ENCODE results near the gene AP2A2. TPM values are rescaled to one million over a fixed set of nuclear protein-coding genes. Genes with fewer than 3 reads are reported as not detected.

AP2A2 gene
- polyA plus RNA-seq, 4 donors, result 30.5 to 67.3 (median 45.0) TPM

- FAIRE-seq, result no peak
- no peak for DNase-seq
- Histone ChIP-seq H3K27me3 (ENCODE audit: control insufficient read depth in 3 of 3, insufficient read depth in 3 of 3, low read length in 3 of 3) (no peaks in the 10 kb centered on the region), H3K36me3 (ENCODE audit: control insufficient read depth in 3 of 3, insufficient read depth in 2 of 3, low read depth in 1 of 3, low read length in 3 of 3) (peaks cover 10 to 82% (median 23%) of the 10 kb centered on the region in 3 donors), H3K9me3 (ENCODE audit: control insufficient read depth in 2 of 2, insufficient read depth in 1 of 2, low read depth in 1 of 2, low read length in 1 of 2) (no peaks in the 10 kb centered on the region), H3K4me3 (ENCODE audit: low read depth in 1 of 3, low read length in 3 of 3) (no peak overlapping the region), H3K27ac (ENCODE audit: low read depth in 1 of 3, low read length in 2 of 3) (no peak overlapping the region), H3K4me1 (ENCODE audit: control insufficient read depth in 3 of 3, insufficient read depth in 2 of 3, low read depth in 1 of 3, low read length in 2 of 3) (no peaks in the 10 kb centered on the region)
- 93 to 96% (median 94%) methylated on average over 19 of the region's 19 CpGs for WGBS, 3 donors
These were observed 24.1 kb upstream of the AP2A2 start for GRCh38 chr11:901452-902061.

GRCh38 chr11:904380-904779 lies 21.3 kb upstream of the AP2A2 start:
- WGBS, 3 donors, result 93 to 96% (median 95%) methylated on average over 6 to 7 of the region's 7 CpGs
- DNase-seq (no peak), FAIRE-seq (no peak)
- Histone ChIP-seq H3K4me3 (ENCODE audit: low read depth in 1 of 3, low read length in 3 of 3) (no peak overlapping the region), H3K27ac (ENCODE audit: low read depth in 1 of 3, low read length in 2 of 3) (no peak overlapping the region), H3K36me3 (ENCODE audit: control insufficient read depth in 3 of 3, insufficient read depth in 2 of 3, low read depth in 1 of 3, low read length in 3 of 3) (peaks cover 8 to 84% (median 17%) of the 10 kb centered on the region in 3 donors), H3K27me3 (ENCODE audit: control insufficient read depth in 3 of 3, insufficient read depth in 3 of 3, low read length in 3 of 3) (no peaks in the 10 kb centered on the region), H3K4me1 (ENCODE audit: control insufficient read depth in 3 of 3, insufficient read depth in 2 of 3, low read depth in 1 of 3, low read length in 2 of 3) (peaks cover 0 to under 1% (median 0%) of the 10 kb centered on the region in 3 donors), H3K9me3 (ENCODE audit: control insufficient read depth in 2 of 2, insufficient read depth in 1 of 2, low read depth in 1 of 2, low read length in 1 of 2) (no peaks in the 10 kb centered on the region)

GRCh38 chr11:905952-906351 lies 19.7 kb upstream of the AP2A2 start:
- WGBS, 3 donors, result 85 to 96% (median 88%) methylated on average over 7 of the region's 7 CpGs
- no peaks in the 10 kb centered on the region for H3K27me3 ChIP-seq (ENCODE audit: control insufficient read depth in 3 of 3, insufficient read depth in 3 of 3, low read length in 3 of 3)
- peaks cover 0 to 6% (median 2%) of the 10 kb centered on the region in 3 donors for H3K4me1 ChIP-seq (ENCODE audit: control insufficient read depth in 3 of 3, insufficient read depth in 2 of 3, low read depth in 1 of 3, low read length in 2 of 3)
- DNase-seq (no peak), FAIRE-seq (no peak)
- no peak overlapping the region for H3K4me3 ChIP-seq (ENCODE audit: low read depth in 1 of 3, low read length in 3 of 3)
- H3K27ac ChIP-seq (ENCODE audit: low read depth in 1 of 3, low read length in 2 of 3), result no peak overlapping the region
- H3K36me3 ChIP-seq (ENCODE audit: control insufficient read depth in 3 of 3, insufficient read depth in 2 of 3, low read depth in 1 of 3, low read length in 3 of 3), result peaks cover 6 to 68% (median 13%) of the 10 kb centered on the region in 3 donors
- no peaks in the 10 kb centered on the region for H3K9me3 ChIP-seq (ENCODE audit: control insufficient read depth in 2 of 2, insufficient read depth in 1 of 2, low read depth in 1 of 2, low read length in 1 of 2)

GRCh38 chr11:907668-908067 lies 18.0 kb upstream of the AP2A2 start:
- no peaks in the 10 kb centered on the region for H3K27me3 ChIP-seq (ENCODE audit: control insufficient read depth in 3 of 3, insufficient read depth in 3 of 3, low read length in 3 of 3)
- WGBS, 3 donors, result 74 to 88% (median 86%) methylated on average over 2 of the region's 2 CpGs
- H3K4me3 ChIP-seq (ENCODE audit: low read depth in 1 of 3, low read length in 3 of 3), result no peak overlapping the region
- peaks cover 0 to 11% (median 2%) of the 10 kb centered on the region in 3 donors for H3K4me1 ChIP-seq (ENCODE audit: control insufficient read depth in 3 of 3, insufficient read depth in 2 of 3, low read depth in 1 of 3, low read length in 2 of 3)
- H3K36me3 ChIP-seq (ENCODE audit: control insufficient read depth in 3 of 3, insufficient read depth in 2 of 3, low read depth in 1 of 3, low read length in 3 of 3), result peaks cover 4 to 51% (median 6%) of the 10 kb centered on the region in 3 donors
- DNase-seq (no peak), FAIRE-seq (no peak)
- H3K9me3 ChIP-seq (ENCODE audit: control insufficient read depth in 2 of 2, insufficient read depth in 1 of 2, low read depth in 1 of 2, low read length in 1 of 2), result no peaks in the 10 kb centered on the region
- H3K27ac ChIP-seq (ENCODE audit: low read depth in 1 of 3, low read length in 2 of 3), result no peak overlapping the region

- FAIRE-seq (no peak), DNase-seq (no peak)
- Histone ChIP-seq H3K36me3 (ENCODE audit: control insufficient read depth in 3 of 3, insufficient read depth in 2 of 3, low read depth in 1 of 3, low read length in 3 of 3) (peaks cover 3 to 45% (median 3%) of the 10 kb centered on the region in 3 donors), H3K9me3 (ENCODE audit: control insufficient read depth in 2 of 2, insufficient read depth in 1 of 2, low read depth in 1 of 2, low read length in 1 of 2) (no peaks in the 10 kb centered on the region), H3K27me3 (ENCODE audit: control insufficient read depth in 3 of 3, insufficient read depth in 3 of 3, low read length in 3 of 3) (no peaks in the 10 kb centered on the region), H3K27ac (ENCODE audit: low read depth in 1 of 3, low read length in 2 of 3) (no peak overlapping the region), H3K4me1 (ENCODE audit: control insufficient read depth in 3 of 3, insufficient read depth in 2 of 3, low read depth in 1 of 3, low read length in 2 of 3) (peaks cover 0 to 11% (median 2%) of the 10 kb centered on the region in 3 donors), H3K4me3 (ENCODE audit: low read depth in 1 of 3, low read length in 3 of 3) (no peak overlapping the region)
- 91 to 94% (median 92%) methylated on average over 5 of the region's 5 CpGs for WGBS, 3 donors
These were observed 17.4 kb upstream of the AP2A2 start for GRCh38 chr11:908273-908672.

GRCh38 chr11:909406-909805 lies 16.3 kb upstream of the AP2A2 start:
- Histone ChIP-seq H3K27me3 (ENCODE audit: control insufficient read depth in 3 of 3, insufficient read depth in 3 of 3, low read length in 3 of 3) (no peaks in the 10 kb centered on the region), H3K36me3 (ENCODE audit: control insufficient read depth in 3 of 3, insufficient read depth in 2 of 3, low read depth in 1 of 3, low read length in 3 of 3) (peaks cover 0 to 35% (median 0%) of the 10 kb centered on the region in 3 donors), H3K9me3 (ENCODE audit: control insufficient read depth in 2 of 2, insufficient read depth in 1 of 2, low read depth in 1 of 2, low read length in 1 of 2) (no peaks in the 10 kb centered on the region), H3K4me3 (ENCODE audit: low read depth in 1 of 3, low read length in 3 of 3) (no peak overlapping the region), H3K4me1 (ENCODE audit: control insufficient read depth in 3 of 3, insufficient read depth in 2 of 3, low read depth in 1 of 3, low read length in 2 of 3) (peaks cover 0 to 11% (median 2%) of the 10 kb centered on the region in 3 donors), H3K27ac (ENCODE audit: low read depth in 1 of 3, low read length in 2 of 3) (no peak overlapping the region)
- 89 to 90% (median 89%) methylated on average over 11 of the region's 11 CpGs for WGBS, 3 donors
- DNase-seq, result no peak
- no peak for FAIRE-seq

- H3K36me3 ChIP-seq (ENCODE audit: control insufficient read depth in 3 of 3, insufficient read depth in 2 of 3, low read depth in 1 of 3, low read length in 3 of 3), result peaks cover 0 to 28% (median 0%) of the 10 kb centered on the region in 3 donors
These were observed 15.6 kb upstream of the AP2A2 start for GRCh38 chr11:910044-910588.

GRCh38 chr11:910589-911030 lies 15.1 kb upstream of the AP2A2 start, which contains the start of gene CHID1:
CHID1 (minus strand) TSS chr11:910810; CDS start chr11:904816, 5,994 bp downstream.
- Histone ChIP-seq H3K4me3 (ENCODE audit: low read depth in 1 of 3, low read length in 3 of 3) (peak within 1 kb of the TSS; percentile 55 to 91 (median 70)), H3K27me3 (ENCODE audit: control insufficient read depth in 3 of 3, insufficient read depth in 3 of 3, low read length in 3 of 3) (no peaks in the 10 kb centered on the region), H3K36me3 (ENCODE audit: control insufficient read depth in 3 of 3, insufficient read depth in 2 of 3, low read depth in 1 of 3, low read length in 3 of 3) (peaks cover 0 to 28% (median 0%) of the 10 kb centered on the region in 3 donors), H3K4me1 (ENCODE audit: control insufficient read depth in 3 of 3, insufficient read depth in 2 of 3, low read depth in 1 of 3, low read length in 2 of 3) (peaks cover 0 to 11% (median 2%) of the 10 kb centered on the region in 3 donors), H3K9me3 (ENCODE audit: control insufficient read depth in 2 of 2, insufficient read depth in 1 of 2, low read depth in 1 of 2, low read length in 1 of 2) (no peaks in the 10 kb centered on the region), H3K27ac (ENCODE audit: low read depth in 1 of 3, low read length in 2 of 3) (peak within 1 kb of the TSS; percentile 48 to 86 (median 66))
- no peak for FAIRE-seq
- peak; percentile 87 to 96 for DNase-seq
- 1 to 2% (median 1%) methylated on average over 18 to 59 of the region's 59 CpGs for WGBS, 3 donors

More at GRCh38 chr11:910044-910588, 15.6 kb upstream of the AP2A2 start:
- Histone ChIP-seq H3K4me1 (ENCODE audit: control insufficient read depth in 3 of 3, insufficient read depth in 2 of 3, low read depth in 1 of 3, low read length in 2 of 3) (peaks cover 0 to 11% (median 2%) of the 10 kb centered on the region in 3 donors), H3K9me3 (ENCODE audit: control insufficient read depth in 2 of 2, insufficient read depth in 1 of 2, low read depth in 1 of 2, low read length in 1 of 2) (no peaks in the 10 kb centered on the region), H3K4me3 (ENCODE audit: low read depth in 1 of 3, low read length in 3 of 3) (peak overlapping the region; percentile 55 to 91 (median 68)), H3K27ac (ENCODE audit: low read depth in 1 of 3, low read length in 2 of 3) (no peak overlapping the region), H3K27me3 (ENCODE audit: control insufficient read depth in 3 of 3, insufficient read depth in 3 of 3, low read length in 3 of 3) (no peaks in the 10 kb centered on the region)
- whole genome bisulfite sequencing, 3 donors, result 0 to 2% (median 2%) methylated on average over 30 to 38 of the region's 38 CpGs
- FAIRE-seq (no peak), DNase-seq (no peak)

Measured in small intestine (tissue), 7 donors.